Measurements from ENCODE around the gene PHF10. TPM values are rescaled to one million over a fixed set of nuclear protein-coding genes. Genes with fewer than 3 reads are reported as not detected.

Gene PHF10
- total and polyA plus RNA-seq, 2 of the 4 experiments (the other 2 are of a cell fraction) = 7.3 to 15.9 TPM

DNA sequence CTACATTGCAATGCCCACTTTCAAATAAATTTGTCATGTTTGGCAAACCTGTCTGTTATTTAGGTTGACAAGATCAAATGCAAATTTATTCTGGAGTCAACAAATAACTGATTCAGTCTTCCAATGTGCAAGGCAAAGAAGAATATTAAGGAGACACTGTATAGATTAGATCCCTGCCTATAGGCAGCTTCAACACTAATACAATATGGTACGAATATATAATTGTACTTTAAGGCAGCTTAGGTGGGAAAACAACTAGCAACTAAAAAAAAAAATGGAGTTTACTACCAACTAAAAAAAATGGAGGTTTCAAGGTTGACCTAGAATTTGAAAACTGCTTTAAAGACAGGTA, 1.7 kb upstream of the PHF10 start:
- WGBS, 2 experiments (ENCODE audit: extremely low coverage in 2 of 2, insufficient read length in 1 of 2) = no CpG with 5 or more reads among the region's 1 CpG

More for the DNA sequence above, 1.7 kb upstream of the PHF10 start:
- Histone ChIP-seq H3K4me1 (ENCODE audit: control insufficient read depth, insufficient read depth, low read length) (peaks cover 4% of the 10 kb centered on the region; the same call in 1 of the 2 replicates), H4K20me1 (ENCODE audit: insufficient read depth, low read length) (peaks cover 7% of the 10 kb centered on the region), H3K14ac (replicated peaks; ENCODE audit: low read depth, low read length) (no peak overlapping the region), H2AK9ac (replicated peaks; ENCODE audit: low read depth, low read length, poor library complexity) (no peak overlapping the region), H4K8ac (ENCODE audit: low read depth in 2 of 2, low read length in 2 of 2) (no peak overlapping the region), H3K18ac (ENCODE audit: low read depth, low read length) (no peak overlapping the region), H3K36me3 (ENCODE audit: control insufficient read depth, insufficient read depth, low read length) (no peaks in the 10 kb centered on the region), H3K79me1 (ENCODE audit: low read depth in 1 of 2, low read length in 2 of 2) (peaks cover 5 to 16% of the 10 kb centered on the region in 2 experiments; a peak in 3 of 4 replicates), H2BK20ac (ENCODE audit: low read depth, low read length) (no peak overlapping the region), H2AFZ (replicated peaks; ENCODE audit: low read length, poor library complexity) (no peak overlapping the region), H2BK5ac (ENCODE audit: low read depth, low read length, poor library complexity, severe bottlenecking) (no peak overlapping the region), H3K23ac (ENCODE audit: low read depth, low read length) (no peak overlapping the region), H3K9me3 (ENCODE audit: control insufficient read depth, insufficient read depth, low read length) (no peaks in the 10 kb centered on the region), H4K91ac (ENCODE audit: insufficient read depth, low read depth, low read length) (no peak overlapping the region), H3K27me3 (ENCODE audit: control insufficient read depth, insufficient read depth, low read length) (no peaks in the 10 kb centered on the region), H2BK120ac (ENCODE audit: low read depth, low read length) (no peak overlapping the region), H3K9ac (ENCODE audit: low read depth, low read length) (no peak overlapping the region), H3K4me2 (ENCODE audit: low read depth, low read length) (no peak overlapping the region), H2BK15ac (ENCODE audit: low read depth, low read length) (no peak overlapping the region), H3K9me1 (ENCODE audit: insufficient read depth, low read length) (peaks cover 2% of the 10 kb centered on the region; the same call in 1 of the 2 replicates), H3K56ac (ENCODE audit: extremely low read depth, insufficient read depth, low read length) (no peak overlapping the region), H3K4me3 (ENCODE audit: insufficient read depth, low read depth, low read length) (no peak overlapping the region), H3K4ac (ENCODE audit: low read depth, low read length) (no peak overlapping the region), H3K27ac (ENCODE audit: insufficient read depth, low read length) (no peak overlapping the region), H4K5ac (ENCODE audit: low read depth, low read length) (no peak overlapping the region), H2AK5ac (ENCODE audit: low read depth, low read length) (no peak overlapping the region)
- no TSS peak for BruUV-seq (replicated peaks)
- no peak for TF ChIP-seq SMC3 (IDR thresholded peaks at IDR 0.05; ENCODE audit: low read depth, low read length)
- no peak for TF ChIP-seq RFX5 (IDR thresholded peaks at IDR 0.05; ENCODE audit: low read depth, low read length)
- TF ChIP-seq MAFK (IDR thresholded peaks at IDR 0.05; ENCODE audit: low read depth, low read length) = no peak
- no peak for TF ChIP-seq CTCF (conservative IDR thresholded peaks at IDR 0.05; ENCODE audit: low read depth, low read length)
- TF ChIP-seq CHD1 (IDR thresholded peaks at IDR 0.05; ENCODE audit: low read depth, low read length) = no peak
- TF ChIP-seq FOS (IDR thresholded peaks at IDR 0.05; ENCODE audit: low read depth, low read length) = no peak
- no peak for TF ChIP-seq USF2 (IDR thresholded peaks at IDR 0.05; ENCODE audit: low read depth, low read length)
- TF ChIP-seq CEBPB (IDR thresholded peaks at IDR 0.05; ENCODE audit: low read depth, low read length) = no peak
- no peak for TF ChIP-seq BHLHE40 (IDR thresholded peaks at IDR 0.05; ENCODE audit: low read depth, low read length)
- no peak for DNase-seq
- ChIA-PET POLR2A (ENCODE audit: unreplicated experiment) (no interaction called here), CTCF (no interaction called here)
- dilution Hi-C loops (cut with HindIII; ENCODE audit: low sequenced_read_pairs, unreplicated experiment) = no loop called here
- ATAC-seq (ENCODE audit: low read depth) = no peak
- in situ Hi-C loops (cut with MboI; ENCODE audit: low sequenced_read_pairs) = no loop called here
- intact Hi-C loops (cut with micrococcal nuclease) = no loop called here

Data from IMR-90 (cell line).